ENCODE results near the gene HOXA7.

The HOXA7 gene

DNA sequence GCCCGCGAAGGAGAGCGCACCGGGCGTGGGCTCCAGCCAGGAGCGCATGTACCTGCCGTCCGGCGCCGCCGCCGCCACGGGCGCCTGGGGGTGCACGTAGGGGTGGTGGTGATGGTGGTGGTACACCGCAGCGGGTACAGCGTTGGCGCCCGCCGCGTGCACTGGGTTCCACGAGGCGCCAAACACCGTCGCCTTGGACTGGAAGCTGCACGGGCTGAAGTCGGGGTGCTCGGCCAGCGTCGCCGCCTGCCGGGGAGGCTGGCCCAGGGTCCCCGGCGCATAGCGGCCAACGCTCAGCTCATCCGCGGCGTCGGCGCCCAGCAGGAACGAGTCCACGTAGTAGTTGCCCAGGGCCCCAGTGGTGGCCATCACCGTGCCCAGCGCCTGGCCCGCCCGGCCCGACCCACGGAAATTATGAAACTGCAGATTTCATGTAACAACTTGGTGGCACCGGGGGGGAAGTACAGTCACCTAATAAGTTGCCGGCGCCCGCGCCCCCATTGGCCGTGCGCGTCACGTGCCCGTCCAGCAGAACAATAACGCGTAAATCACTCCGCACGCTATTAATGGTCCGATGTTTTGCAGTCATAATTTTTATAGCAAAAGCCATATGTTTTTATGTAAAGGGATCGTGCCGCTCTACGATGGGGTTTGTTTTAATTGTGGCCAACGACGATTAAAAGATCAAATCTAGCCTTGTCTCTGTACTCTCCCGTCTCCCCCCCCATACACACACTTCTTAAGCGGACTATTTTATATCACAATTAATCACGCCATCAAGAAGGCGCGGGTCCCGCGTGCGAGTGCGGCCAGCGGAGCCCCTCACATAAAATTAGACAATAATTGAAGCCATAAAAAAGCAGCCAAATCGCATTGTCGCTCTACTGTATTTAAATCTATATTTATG lies 8.9 kb upstream of the HOXA7 start, which contains the start of gene HOXA9 (continued):
- TF ChIP-seq, protein P1, sequence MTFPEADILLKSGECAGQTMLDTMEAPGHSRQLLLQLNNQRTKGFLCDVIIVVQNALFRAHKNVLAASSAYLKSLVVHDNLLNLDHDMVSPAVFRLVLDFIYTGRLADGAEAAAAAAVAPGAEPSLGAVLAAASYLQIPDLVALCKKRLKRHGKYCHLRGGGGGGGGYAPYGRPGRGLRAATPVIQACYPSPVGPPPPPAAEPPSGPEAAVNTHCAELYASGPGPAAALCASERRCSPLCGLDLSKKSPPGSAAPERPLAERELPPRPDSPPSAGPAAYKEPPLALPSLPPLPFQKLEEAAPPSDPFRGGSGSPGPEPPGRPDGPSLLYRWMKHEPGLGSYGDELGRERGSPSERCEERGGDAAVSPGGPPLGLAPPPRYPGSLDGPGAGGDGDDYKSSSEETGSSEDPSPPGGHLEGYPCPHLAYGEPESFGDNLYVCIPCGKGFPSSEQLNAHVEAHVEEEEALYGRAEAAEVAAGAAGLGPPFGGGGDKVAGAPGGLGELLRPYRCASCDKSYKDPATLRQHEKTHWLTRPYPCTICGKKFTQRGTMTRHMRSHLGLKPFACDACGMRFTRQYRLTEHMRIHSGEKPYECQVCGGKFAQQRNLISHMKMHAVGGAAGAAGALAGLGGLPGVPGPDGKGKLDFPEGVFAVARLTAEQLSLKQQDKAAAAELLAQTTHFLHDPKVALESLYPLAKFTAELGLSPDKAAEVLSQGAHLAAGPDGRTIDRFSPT (tag by site-specific recombination; IDR thresholded peaks at IDR 0.05), result peak; percentile 84
- TF ChIP-seq, protein P2, sequence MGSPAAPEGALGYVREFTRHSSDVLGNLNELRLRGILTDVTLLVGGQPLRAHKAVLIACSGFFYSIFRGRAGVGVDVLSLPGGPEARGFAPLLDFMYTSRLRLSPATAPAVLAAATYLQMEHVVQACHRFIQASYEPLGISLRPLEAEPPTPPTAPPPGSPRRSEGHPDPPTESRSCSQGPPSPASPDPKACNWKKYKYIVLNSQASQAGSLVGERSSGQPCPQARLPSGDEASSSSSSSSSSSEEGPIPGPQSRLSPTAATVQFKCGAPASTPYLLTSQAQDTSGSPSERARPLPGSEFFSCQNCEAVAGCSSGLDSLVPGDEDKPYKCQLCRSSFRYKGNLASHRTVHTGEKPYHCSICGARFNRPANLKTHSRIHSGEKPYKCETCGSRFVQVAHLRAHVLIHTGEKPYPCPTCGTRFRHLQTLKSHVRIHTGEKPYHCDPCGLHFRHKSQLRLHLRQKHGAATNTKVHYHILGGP (tag by site-specific recombination; IDR thresholded peaks at IDR 0.05), result peak; percentile 35; the same call in 1 of the 2 replicates
- no peak for TF ChIP-seq ZNF621 (tag by site-specific recombination; IDR thresholded peaks at IDR 0.05)
- TF ChIP-seq ZNF561 (tag by site-specific recombination; IDR thresholded peaks at IDR 0.05; ENCODE audit: borderline replicate concordance), result peak; percentile 90
- peak; percentile 76 for TF ChIP-seq KLF1 (tag by site-specific recombination; IDR thresholded peaks at IDR 0.05)
- TF ChIP-seq ZFP69B (tag by site-specific recombination; IDR thresholded peaks at IDR 0.05), result peak; percentile 53; the same call in 1 of the 2 replicates
- TF ChIP-seq, protein P3, sequence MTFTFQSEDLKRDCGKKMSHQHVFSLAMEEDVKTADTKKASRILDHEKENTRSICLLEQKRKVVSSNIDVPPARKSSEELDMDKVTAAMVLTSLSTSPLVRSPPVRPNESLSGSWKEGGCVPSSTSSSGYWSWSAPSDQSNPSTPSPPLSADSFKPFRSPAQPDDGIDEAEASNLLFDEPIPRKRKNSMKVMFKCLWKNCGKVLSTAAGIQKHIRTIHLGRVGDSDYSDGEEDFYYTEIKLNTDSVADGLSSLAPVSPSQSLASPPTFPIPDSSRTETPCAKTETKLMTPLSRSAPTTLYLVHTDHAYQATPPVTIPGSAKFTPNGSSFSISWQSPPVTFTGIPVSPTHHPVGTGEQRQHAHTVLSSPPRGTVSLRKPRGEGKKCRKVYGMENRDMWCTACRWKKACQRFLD (tag by site-specific recombination; IDR thresholded peaks at IDR 0.05), result no peak
- TF ChIP-seq, protein P4, sequence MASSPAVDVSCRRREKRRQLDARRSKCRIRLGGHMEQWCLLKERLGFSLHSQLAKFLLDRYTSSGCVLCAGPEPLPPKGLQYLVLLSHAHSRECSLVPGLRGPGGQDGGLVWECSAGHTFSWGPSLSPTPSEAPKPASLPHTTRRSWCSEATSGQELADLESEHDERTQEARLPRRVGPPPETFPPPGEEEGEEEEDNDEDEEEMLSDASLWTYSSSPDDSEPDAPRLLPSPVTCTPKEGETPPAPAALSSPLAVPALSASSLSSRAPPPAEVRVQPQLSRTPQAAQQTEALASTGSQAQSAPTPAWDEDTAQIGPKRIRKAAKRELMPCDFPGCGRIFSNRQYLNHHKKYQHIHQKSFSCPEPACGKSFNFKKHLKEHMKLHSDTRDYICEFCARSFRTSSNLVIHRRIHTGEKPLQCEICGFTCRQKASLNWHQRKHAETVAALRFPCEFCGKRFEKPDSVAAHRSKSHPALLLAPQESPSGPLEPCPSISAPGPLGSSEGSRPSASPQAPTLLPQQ (tag by site-specific recombination; IDR thresholded peaks at IDR 0.05), result 0 out of 2 replicates have a peak, but pooled peaks have one; percentile 44
- TF ChIP-seq ZNF274 (IDR thresholded peaks at IDR 0.05; ENCODE audit: low read length), result no peak
- no peak for TF ChIP-seq ZNF274 (tag by site-specific recombination; IDR thresholded peaks at IDR 0.05; ENCODE audit: borderline replicate concordance)
- TF ChIP-seq, protein P5, sequence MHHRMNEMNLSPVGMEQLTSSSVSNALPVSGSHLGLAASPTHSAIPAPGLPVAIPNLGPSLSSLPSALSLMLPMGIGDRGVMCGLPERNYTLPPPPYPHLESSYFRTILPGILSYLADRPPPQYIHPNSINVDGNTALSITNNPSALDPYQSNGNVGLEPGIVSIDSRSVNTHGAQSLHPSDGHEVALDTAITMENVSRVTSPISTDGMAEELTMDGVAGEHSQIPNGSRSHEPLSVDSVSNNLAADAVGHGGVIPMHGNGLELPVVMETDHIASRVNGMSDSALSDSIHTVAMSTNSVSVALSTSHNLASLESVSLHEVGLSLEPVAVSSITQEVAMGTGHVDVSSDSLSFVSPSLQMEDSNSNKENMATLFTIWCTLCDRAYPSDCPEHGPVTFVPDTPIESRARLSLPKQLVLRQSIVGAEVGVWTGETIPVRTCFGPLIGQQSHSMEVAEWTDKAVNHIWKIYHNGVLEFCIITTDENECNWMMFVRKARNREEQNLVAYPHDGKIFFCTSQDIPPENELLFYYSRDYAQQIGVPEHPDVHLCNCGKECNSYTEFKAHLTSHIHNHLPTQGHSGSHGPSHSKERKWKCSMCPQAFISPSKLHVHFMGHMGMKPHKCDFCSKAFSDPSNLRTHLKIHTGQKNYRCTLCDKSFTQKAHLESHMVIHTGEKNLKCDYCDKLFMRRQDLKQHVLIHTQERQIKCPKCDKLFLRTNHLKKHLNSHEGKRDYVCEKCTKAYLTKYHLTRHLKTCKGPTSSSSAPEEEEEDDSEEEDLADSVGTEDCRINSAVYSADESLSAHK (tag by site-specific recombination; IDR thresholded peaks at IDR 0.05), result peak; percentile 98
- peak; percentile 98 for TF ChIP-seq OVOL3 (tag by site-specific recombination; IDR thresholded peaks at IDR 0.05)
- 0 out of 2 replicates have a peak, but pooled peaks have one; percentile 64 for TF ChIP-seq ZNF2 (tag by site-specific recombination; IDR thresholded peaks at IDR 0.05)
- TF ChIP-seq, protein P6, sequence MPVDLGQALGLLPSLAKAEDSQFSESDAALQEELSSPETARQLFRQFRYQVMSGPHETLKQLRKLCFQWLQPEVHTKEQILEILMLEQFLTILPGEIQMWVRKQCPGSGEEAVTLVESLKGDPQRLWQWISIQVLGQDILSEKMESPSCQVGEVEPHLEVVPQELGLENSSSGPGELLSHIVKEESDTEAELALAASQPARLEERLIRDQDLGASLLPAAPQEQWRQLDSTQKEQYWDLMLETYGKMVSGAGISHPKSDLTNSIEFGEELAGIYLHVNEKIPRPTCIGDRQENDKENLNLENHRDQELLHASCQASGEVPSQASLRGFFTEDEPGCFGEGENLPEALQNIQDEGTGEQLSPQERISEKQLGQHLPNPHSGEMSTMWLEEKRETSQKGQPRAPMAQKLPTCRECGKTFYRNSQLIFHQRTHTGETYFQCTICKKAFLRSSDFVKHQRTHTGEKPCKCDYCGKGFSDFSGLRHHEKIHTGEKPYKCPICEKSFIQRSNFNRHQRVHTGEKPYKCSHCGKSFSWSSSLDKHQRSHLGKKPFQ (tag by site-specific recombination; IDR thresholded peaks at IDR 0.05), result peak; percentile 93
- TF ChIP-seq, protein P7, sequence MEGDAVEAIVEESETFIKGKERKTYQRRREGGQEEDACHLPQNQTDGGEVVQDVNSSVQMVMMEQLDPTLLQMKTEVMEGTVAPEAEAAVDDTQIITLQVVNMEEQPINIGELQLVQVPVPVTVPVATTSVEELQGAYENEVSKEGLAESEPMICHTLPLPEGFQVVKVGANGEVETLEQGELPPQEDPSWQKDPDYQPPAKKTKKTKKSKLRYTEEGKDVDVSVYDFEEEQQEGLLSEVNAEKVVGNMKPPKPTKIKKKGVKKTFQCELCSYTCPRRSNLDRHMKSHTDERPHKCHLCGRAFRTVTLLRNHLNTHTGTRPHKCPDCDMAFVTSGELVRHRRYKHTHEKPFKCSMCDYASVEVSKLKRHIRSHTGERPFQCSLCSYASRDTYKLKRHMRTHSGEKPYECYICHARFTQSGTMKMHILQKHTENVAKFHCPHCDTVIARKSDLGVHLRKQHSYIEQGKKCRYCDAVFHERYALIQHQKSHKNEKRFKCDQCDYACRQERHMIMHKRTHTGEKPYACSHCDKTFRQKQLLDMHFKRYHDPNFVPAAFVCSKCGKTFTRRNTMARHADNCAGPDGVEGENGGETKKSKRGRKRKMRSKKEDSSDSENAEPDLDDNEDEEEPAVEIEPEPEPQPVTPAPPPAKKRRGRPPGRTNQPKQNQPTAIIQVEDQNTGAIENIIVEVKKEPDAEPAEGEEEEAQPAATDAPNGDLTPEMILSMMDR (tag by site-specific recombination; IDR thresholded peaks at IDR 0.05), result peak; percentile 57; the same call in 1 of the 2 replicates
- TF ChIP-seq SP2 (tag by site-specific recombination; IDR thresholded peaks at IDR 0.05), result peak; percentile 59
- TF ChIP-seq, protein P8, sequence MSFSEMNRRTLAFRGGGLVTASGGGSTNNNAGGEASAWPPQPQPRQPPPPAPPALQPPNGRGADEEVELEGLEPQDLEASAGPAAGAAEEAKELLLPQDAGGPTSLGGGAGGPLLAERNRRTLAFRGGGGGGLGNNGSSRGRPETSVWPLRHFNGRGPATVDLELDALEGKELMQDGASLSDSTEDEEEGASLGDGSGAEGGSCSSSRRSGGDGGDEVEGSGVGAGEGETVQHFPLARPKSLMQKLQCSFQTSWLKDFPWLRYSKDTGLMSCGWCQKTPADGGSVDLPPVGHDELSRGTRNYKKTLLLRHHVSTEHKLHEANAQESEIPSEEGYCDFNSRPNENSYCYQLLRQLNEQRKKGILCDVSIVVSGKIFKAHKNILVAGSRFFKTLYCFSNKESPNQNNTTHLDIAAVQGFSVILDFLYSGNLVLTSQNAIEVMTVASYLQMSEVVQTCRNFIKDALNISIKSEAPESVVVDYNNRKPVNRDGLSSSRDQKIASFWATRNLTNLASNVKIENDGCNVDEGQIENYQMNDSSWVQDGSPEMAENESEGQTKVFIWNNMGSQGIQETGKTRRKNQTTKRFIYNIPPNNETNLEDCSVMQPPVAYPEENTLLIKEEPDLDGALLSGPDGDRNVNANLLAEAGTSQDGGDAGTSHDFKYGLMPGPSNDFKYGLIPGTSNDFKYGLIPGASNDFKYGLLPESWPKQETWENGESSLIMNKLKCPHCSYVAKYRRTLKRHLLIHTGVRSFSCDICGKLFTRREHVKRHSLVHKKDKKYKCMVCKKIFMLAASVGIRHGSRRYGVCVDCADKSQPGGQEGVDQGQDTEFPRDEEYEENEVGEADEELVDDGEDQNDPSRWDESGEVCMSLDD (tag by site-specific recombination; IDR thresholded peaks at IDR 0.05), result peak; percentile 77
- TF ChIP-seq ZBTB7A (tag by site-specific recombination; IDR thresholded peaks at IDR 0.05; ENCODE audit: low read depth), result peak; percentile 51; the same call in 1 of the 2 replicates
- TF ChIP-seq ZNF558 (tag by site-specific recombination; IDR thresholded peaks at IDR 0.05), result peak; percentile 59; the same call in 1 of the 2 replicates
- peak; percentile 89 for TF ChIP-seq KLF10 (tag by site-specific recombination; IDR thresholded peaks at IDR 0.05)
- TF ChIP-seq, protein P9, sequence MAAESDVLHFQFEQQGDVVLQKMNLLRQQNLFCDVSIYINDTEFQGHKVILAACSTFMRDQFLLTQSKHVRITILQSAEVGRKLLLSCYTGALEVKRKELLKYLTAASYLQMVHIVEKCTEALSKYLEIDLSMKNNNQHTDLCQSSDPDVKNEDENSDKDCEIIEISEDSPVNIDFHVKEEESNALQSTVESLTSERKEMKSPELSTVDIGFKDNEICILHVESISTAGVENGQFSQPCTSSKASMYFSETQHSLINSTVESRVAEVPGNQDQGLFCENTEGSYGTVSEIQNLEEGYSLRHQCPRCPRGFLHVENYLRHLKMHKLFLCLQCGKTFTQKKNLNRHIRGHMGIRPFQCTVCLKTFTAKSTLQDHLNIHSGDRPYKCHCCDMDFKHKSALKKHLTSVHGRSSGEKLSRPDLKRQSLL (tag by site-specific recombination; IDR thresholded peaks at IDR 0.05), result 0 out of 2 replicates have a peak, but pooled peaks have one; percentile 53
